Measurements from ENCODE around the gene CYP4F8.
A peak's percentile ranks its signal among the peaks of the same experiment; 100 is the strongest.

Gene CYP4F8

GRCh38 chr19:15616627-15617270 lies 1.7 kb downstream of the CYP4F8 start:
- DNase-seq: no peak

- no peak for DNase-seq
Measured at GRCh38 chr19:15618321-15618720, 3.3 kb downstream of the CYP4F8 start.

- DNase-seq: no peak
Measured at GRCh38 chr19:15621801-15622200, 6.8 kb downstream of the CYP4F8 start.

GRCh38 chr19:15622991-15623390 lies 8.0 kb downstream of the CYP4F8 start:
- DNase-seq: no peak

GRCh38 chr19:15623711-15624318 lies 8.8 kb downstream of the CYP4F8 start:
- no peak for DNase-seq

- DNase-seq: no peak
Measured at GRCh38 chr19:15628236-15629002, 13.4 kb downstream of the CYP4F8 start.

- DNase-seq: peak; percentile 78
Measured at GRCh38 chr19:15629003-15629880, 14.2 kb downstream of the CYP4F8 start.

- DNase-seq: no peak
Measured at GRCh38 chr19:15631817-15632216, 16.8 kb downstream of the CYP4F8 start.

GRCh38 chr19:15633082-15633835 lies 18.2 kb downstream of the CYP4F8 start:
- DNase-seq: no peak

- DNase-seq: no peak
Measured at GRCh38 chr19:15634105-15634504, 19.1 kb downstream of the CYP4F8 start.

GRCh38 chr19:15635016-15635805 lies 20.2 kb downstream of the CYP4F8 start:
- no peak for DNase-seq

GRCh38 chr19:15636026-15636425 lies 21.0 kb downstream of the CYP4F8 start:
- DNase-seq: no peak

- no peak for DNase-seq
Measured at GRCh38 chr19:15639596-15639995, 24.6 kb downstream of the CYP4F8 start.

GRCh38 chr19:15640294-15640903 lies 25.4 kb downstream of the CYP4F8 start, which contains the start of gene CYP4F3:
CYP4F3 (plus strand) TSS chr19:15640897; CDS start chr19:15641416, 519 bp downstream.
- DNase-seq: no peak

GRCh38 chr19:15640904-15641597 lies 26.0 kb downstream of the CYP4F8 start:
- DNase-seq: no peak

GRCh38 chr19:15641901-15642491 lies 27.0 kb downstream of the CYP4F8 start:
- no peak for DNase-seq

- no peak for DNase-seq
Measured at GRCh38 chr19:15642807-15643206, 27.8 kb downstream of the CYP4F8 start.

GRCh38 chr19:15643387-15643786 lies 28.4 kb downstream of the CYP4F8 start:
- DNase-seq: no peak

GRCh38 chr19:15644066-15644741 lies 29.2 kb downstream of the CYP4F8 start:
- DNase-seq: no peak
